Activated naive CD4-positive, alpha-beta T cell treated with anti-CD3 and anti-CD28 coated beads for 36 hours (primary cell): ENCODE data around the gene PLPPR3. TPM values are rescaled to one million over a fixed set of nuclear protein-coding genes. Genes with fewer than 3 reads are reported as not detected.

Experiments used
- CTCF ChIA-PET: fragments of 350-600 bp; sonication (Branson Sonifier 250); formaldehyde crosslinking; loops from one replicate; lab custom pipeline; 2021; ENCODE audit warnings: antibody characterized with exemption; lab: Charles Lee
- DNase-seq: peaks from one replicate; pipeline ENCODE4 v3.0.0-alpha.2; 2020
- H3K27ac Mint-ChIP-seq: one replicate; pipeline ENCODE4 v1.8.0; 2021; ENCODE audit warnings: mild to moderate bottlenecking, mixed read lengths
- H3K27me3 Mint-ChIP-seq: one replicate; pipeline ENCODE4 v1.8.0; 2021; ENCODE audit warnings: low read depth, mixed read lengths
- H3K36me3 Mint-ChIP-seq: one replicate; pipeline ENCODE4 v1.8.0; 2021; ENCODE audit warnings: low read depth, mixed read lengths
- H3K4me1 Mint-ChIP-seq: one replicate; pipeline ENCODE4 v1.8.0; 2021; ENCODE audit warnings: low read depth, mixed read lengths
- H3K4me3 Mint-ChIP-seq: one replicate; pipeline ENCODE4 v1.8.0; 2021; ENCODE audit warnings: mild to moderate bottlenecking, moderate library complexity, mixed read lengths
- H3K9me3 Mint-ChIP-seq: one replicate; pipeline ENCODE4 v1.8.0; 2021; ENCODE audit warnings: mixed read lengths
- intact Hi-C: fragments of 100-400 bp; cut with micrococcal nuclease; formaldehyde crosslinking; loops from one replicate; pipeline ENCODE4 v1.15.1; 2023
- total RNA-seq, 2 experiments: library from RNA; stranded (reverse); gene quantifications; one replicate each; pipeline ENCODE4 v1.2.3, GENCODE V29; 2021

The PLPPR3 gene
- total RNA-seq, 2 experiments from 2014 or later = not detected

DNA sequence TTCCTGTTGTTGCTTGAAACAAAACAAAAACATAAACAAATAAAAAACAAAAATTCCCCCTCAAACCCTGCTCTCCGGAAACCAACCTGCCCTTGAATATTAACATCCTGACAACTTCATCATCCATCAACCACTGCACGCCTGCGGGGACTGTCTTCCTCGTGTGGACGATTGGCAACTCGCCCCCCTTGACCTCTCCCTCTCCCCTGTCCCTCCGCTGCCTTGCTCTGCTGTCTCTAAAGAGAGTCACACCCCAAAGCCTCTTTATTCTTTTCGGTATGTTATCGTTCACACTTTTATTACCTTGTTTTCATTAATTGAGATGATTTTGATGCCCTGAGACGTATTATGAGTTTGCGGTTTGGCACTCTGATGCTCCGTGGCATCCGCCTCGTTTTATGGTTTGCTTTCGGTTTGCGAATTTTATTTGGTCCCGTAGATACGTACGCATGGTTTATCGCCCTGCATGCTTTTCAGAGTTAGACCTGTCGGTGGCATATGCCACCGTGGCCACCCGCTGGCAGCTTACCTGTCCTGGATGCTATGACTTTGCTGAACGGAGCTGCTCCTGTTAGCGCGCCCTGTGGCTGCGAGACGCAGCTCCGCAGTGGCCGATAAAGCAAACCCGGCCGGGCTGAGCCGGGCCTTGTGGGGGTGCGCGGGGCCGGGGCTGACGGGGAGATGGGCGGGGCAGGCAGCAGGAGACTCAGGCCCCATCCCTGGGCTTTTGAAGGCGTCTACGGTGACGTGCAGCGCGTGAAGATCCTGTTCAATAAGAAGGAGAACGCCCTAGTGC lies 13.9 kb downstream of the PLPPR3 start:
- H3K4me3 Mint-ChIP-seq = no peak overlapping the region
- H3K4me1 Mint-ChIP-seq = peaks cover 2% of the 10 kb centered on the region
- intact Hi-C loops = no loop called here
- CTCF ChIA-PET = no interaction called here
- no peaks in the 10 kb centered on the region for H3K27me3 Mint-ChIP-seq
- H3K36me3 Mint-ChIP-seq = peaks cover 51% of the 10 kb centered on the region
- DNase-seq = no peak
- peak overlapping the region; percentile 6 for H3K27ac Mint-ChIP-seq
- no peaks in the 10 kb centered on the region for H3K9me3 Mint-ChIP-seq

GRCh38 chr19:806815-807421 lies 14.8 kb downstream of the PLPPR3 start:
- H3K4me1 Mint-ChIP-seq = peaks cover 8% of the 10 kb centered on the region
- no peak overlapping the region for H3K4me3 Mint-ChIP-seq
- no peaks in the 10 kb centered on the region for H3K27me3 Mint-ChIP-seq
- no peak for DNase-seq
- H3K27ac Mint-ChIP-seq = no peak overlapping the region
- no peaks in the 10 kb centered on the region for H3K9me3 Mint-ChIP-seq
- intact Hi-C loops = no loop called here
- CTCF ChIA-PET = interaction anchor here (0.8 kb wide), 1 partner anchor 10 kb away, joined by 3 read pairs; no protein-coding TSS in a partner anchor
- peaks cover 56% of the 10 kb centered on the region for H3K36me3 Mint-ChIP-seq

GRCh38 chr19:805600-806550 lies 15.9 kb downstream of the PLPPR3 start:
- no peak overlapping the region for H3K4me3 Mint-ChIP-seq
- peaks cover 53% of the 10 kb centered on the region for H3K36me3 Mint-ChIP-seq
- H3K9me3 Mint-ChIP-seq = no peaks in the 10 kb centered on the region
- no peak overlapping the region for H3K27ac Mint-ChIP-seq
- CTCF ChIA-PET = interaction anchor here (0.8 kb wide), 1 partner anchor 9 kb away, joined by 3 read pairs; no protein-coding TSS in a partner anchor
- DNase-seq = no peak
- intact Hi-C loops = no loop called here
- H3K27me3 Mint-ChIP-seq = no peaks in the 10 kb centered on the region
- peaks cover 18% of the 10 kb centered on the region for H3K4me1 Mint-ChIP-seq

GRCh38 chr19:805166-805551 lies 16.6 kb downstream of the PLPPR3 start:
- no peak overlapping the region for H3K27ac Mint-ChIP-seq
- DNase-seq = no peak
- H3K9me3 Mint-ChIP-seq = no peaks in the 10 kb centered on the region
- intact Hi-C loops = no loop called here
- peak overlapping the region; percentile 41 for H3K4me3 Mint-ChIP-seq
- H3K36me3 Mint-ChIP-seq = peaks cover 54% of the 10 kb centered on the region
- no peaks in the 10 kb centered on the region for H3K27me3 Mint-ChIP-seq
- CTCF ChIA-PET = no interaction called here
- peaks cover 24% of the 10 kb centered on the region for H3K4me1 Mint-ChIP-seq

GRCh38 chr19:804419-805165 lies 17.2 kb downstream of the PLPPR3 start:
- H3K4me1 Mint-ChIP-seq = peaks cover 30% of the 10 kb centered on the region
- no peak for DNase-seq
- no peaks in the 10 kb centered on the region for H3K9me3 Mint-ChIP-seq
- intact Hi-C loops = no loop called here
- H3K4me3 Mint-ChIP-seq = peak overlapping the region; percentile 41
- H3K27me3 Mint-ChIP-seq = no peaks in the 10 kb centered on the region
- CTCF ChIA-PET = no interaction called here
- H3K36me3 Mint-ChIP-seq = peaks cover 54% of the 10 kb centered on the region
- no peak overlapping the region for H3K27ac Mint-ChIP-seq

DNA sequence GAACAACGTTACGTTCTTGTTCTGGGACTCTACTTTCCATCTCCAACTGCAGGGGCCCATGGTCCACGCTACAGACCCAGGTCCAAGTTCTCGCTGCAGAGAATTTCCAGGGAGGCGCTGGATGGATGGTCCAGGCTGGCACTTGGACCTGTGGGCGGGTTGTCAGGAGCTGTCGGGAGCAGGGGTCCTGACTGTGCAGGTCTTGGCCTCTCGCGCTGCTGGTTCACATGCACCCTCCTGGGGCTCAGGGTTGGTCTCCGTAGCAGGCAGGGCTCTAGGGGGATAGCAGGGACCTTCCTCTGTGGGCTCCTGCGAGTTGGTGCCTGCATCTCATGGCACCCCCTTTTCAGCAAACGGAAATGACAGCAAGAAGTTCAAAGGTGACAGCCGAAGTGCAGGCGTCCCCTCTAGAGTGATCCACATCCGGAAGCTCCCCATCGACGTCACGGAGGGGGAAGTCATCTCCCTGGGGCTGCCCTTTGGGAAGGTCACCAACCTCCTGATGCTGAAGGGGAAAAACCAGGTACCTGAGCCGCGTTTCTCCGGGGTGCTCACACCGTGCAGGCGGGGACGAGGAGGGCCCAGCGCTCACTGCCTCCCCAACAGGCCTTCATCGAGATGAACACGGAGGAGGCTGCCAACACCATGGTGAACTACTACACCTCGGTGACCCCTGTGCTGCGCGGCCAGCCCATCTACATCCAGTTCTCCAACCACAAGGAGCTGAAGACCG lies 17.9 kb downstream of the PLPPR3 start:
- H3K9me3 Mint-ChIP-seq = no peaks in the 10 kb centered on the region
- peaks cover 58% of the 10 kb centered on the region for H3K36me3 Mint-ChIP-seq
- no peak overlapping the region for H3K27ac Mint-ChIP-seq
- CTCF ChIA-PET = no interaction called here
- intact Hi-C loops = no loop called here
- DNase-seq = no peak
- no peak overlapping the region for H3K4me3 Mint-ChIP-seq
- H3K4me1 Mint-ChIP-seq = peaks cover 35% of the 10 kb centered on the region
- no peaks in the 10 kb centered on the region for H3K27me3 Mint-ChIP-seq

- no peaks in the 10 kb centered on the region for H3K27me3 Mint-ChIP-seq
Measured at GRCh38 chr19:803099-803561, 18.6 kb downstream of the PLPPR3 start.

DNA sequence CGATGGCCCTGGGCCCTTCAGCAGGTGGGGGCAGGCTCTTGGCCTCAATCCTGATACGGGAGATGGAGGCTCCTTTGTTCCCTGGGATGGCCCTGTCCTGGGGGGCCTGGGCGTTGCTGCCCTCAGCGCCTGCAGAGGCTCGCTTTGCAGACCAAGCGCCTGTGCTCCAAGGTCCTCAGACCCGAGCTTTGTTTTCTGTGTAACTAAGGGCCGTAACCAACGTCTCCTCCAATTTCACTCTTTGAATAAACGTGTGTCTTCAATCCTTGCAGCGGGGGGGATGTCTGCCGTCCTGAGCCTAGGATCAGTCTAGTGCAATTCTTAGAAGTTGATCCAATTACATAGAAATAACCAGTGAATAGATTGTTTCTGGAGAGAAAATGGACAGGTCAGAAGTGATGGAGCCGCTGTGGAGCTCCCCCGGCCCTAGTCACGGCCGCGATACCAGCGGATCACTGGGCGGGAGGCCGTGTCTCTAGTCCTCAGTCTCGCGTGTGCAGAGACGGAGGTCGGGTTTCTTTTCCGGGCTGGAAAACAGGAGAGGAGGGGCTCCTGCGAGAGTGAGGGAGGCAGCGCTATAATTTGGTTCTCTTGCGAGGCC lies 19.2 kb downstream of the PLPPR3 start:
- CTCF ChIA-PET = interaction anchor here (0.6 kb wide), 1 partner anchor 113 kb away, joined by 3 read pairs; no protein-coding TSS in a partner anchor

More at GRCh38 chr19:803099-803561, 18.6 kb downstream of the PLPPR3 start:
- Mint-ChIP-seq H3K9me3 (no peaks in the 10 kb centered on the region), H3K36me3 (peaks cover 61% of the 10 kb centered on the region), H3K4me3 (no peak overlapping the region), H3K4me1 (peaks cover 35% of the 10 kb centered on the region), H3K27ac (no peak overlapping the region)
- no peak for DNase-seq
- CTCF ChIA-PET = no interaction called here
- intact Hi-C loops = no loop called here

GRCh38 chr19:801861-802497 lies 19.8 kb downstream of the PLPPR3 start:
- CTCF ChIA-PET = interaction anchor here (0.6 kb wide), 1 partner anchor 112 kb away, joined by 3 read pairs; no protein-coding TSS in a partner anchor
- intact Hi-C loops = no loop called here
- H3K4me1 Mint-ChIP-seq = peaks cover 35% of the 10 kb centered on the region
- H3K9me3 Mint-ChIP-seq = no peaks in the 10 kb centered on the region
- no peak for DNase-seq
- H3K27ac Mint-ChIP-seq = no peak overlapping the region
- H3K4me3 Mint-ChIP-seq = peak overlapping the region; percentile 15
- peaks cover 51% of the 10 kb centered on the region for H3K36me3 Mint-ChIP-seq
- H3K27me3 Mint-ChIP-seq = no peaks in the 10 kb centered on the region

More for the DNA sequence above, 19.2 kb downstream of the PLPPR3 start:
- peaks cover 56% of the 10 kb centered on the region for H3K36me3 Mint-ChIP-seq
- H3K4me1 Mint-ChIP-seq = peaks cover 35% of the 10 kb centered on the region
- no peaks in the 10 kb centered on the region for H3K9me3 Mint-ChIP-seq
- intact Hi-C loops = no loop called here
- peak overlapping the region; percentile 50 for H3K27ac Mint-ChIP-seq
- no peak for DNase-seq
- H3K4me3 Mint-ChIP-seq = no peak overlapping the region
- H3K27me3 Mint-ChIP-seq = no peaks in the 10 kb centered on the region

GRCh38 chr19:801030-801860 lies 20.5 kb downstream of the PLPPR3 start:
- Mint-ChIP-seq H3K4me1 (peaks cover 37% of the 10 kb centered on the region), H3K27me3 (no peaks in the 10 kb centered on the region), H3K9me3 (no peaks in the 10 kb centered on the region), H3K4me3 (peak overlapping the region; percentile 52), H3K27ac (peak overlapping the region; percentile 18), H3K36me3 (peaks cover 46% of the 10 kb centered on the region)
- intact Hi-C loops = no loop called here
- DNase-seq = no peak
- CTCF ChIA-PET = no interaction called here
